DOHH2 (cell line): ENCODE results near the gene CYTH4.
"Not testable (repeated sequence)": the region's sequence is repeated elsewhere in the genome, so short reads cannot be mapped to it uniquely, and the experiment has no call there.

Experiments used
- CTCF ChIP-seq: fragments of 200-600 bp; sonication (generic); IDR thresholded peaks from one replicate; pipeline ENCODE4 v1.5.1; 2014; ENCODE audit warnings: antibody characterized with exemption, mild to moderate bottlenecking, low read depth, low read length; ENCODE audit not compliant: poor library complexity, severe bottlenecking
- EZH2phosphoT487 ChIP-seq: fragments of 200-600 bp; sonication (generic); IDR thresholded peaks from 2 replicates; pipeline ENCODE4 v1.6.1; 2017; ENCODE audit warnings: borderline replicate concordance, mild to moderate bottlenecking, antibody characterized with exemption, low read length, moderate library complexity, mixed read lengths

GRCh38 chr22:37251836-37252235 is 30.5 kb upstream of the CYTH4 start:
- not testable (repeated sequence) for TF ChIP-seq CTCF, EZH2phosphoT487
